ENCODE measurements around the gene VAV1. TPM values are rescaled to one million over a fixed set of nuclear protein-coding genes. Genes with fewer than 3 reads are reported as not detected.

Gene VAV1
- total and polyA plus RNA-seq, 2 donors (not counting 3 experiments of a cell fraction or from before 2014, with no cell fraction given), result not detected

GRCh38 chr19:6737284-6737872, 35.1 kb upstream of the VAV1 start, which contains the start of gene GPR108:
TSS of gene GPR108 (minus strand) at chr19:6737580. CDS start at chr19:6737576, 4 bp downstream.
- H3K4me2 ChIP-seq (ENCODE audit: insufficient read depth, low read length), result peak within 1 kb of the TSS; percentile 94
- peaks cover 46% of the 10 kb centered on the region for H3K4me1 ChIP-seq (ENCODE audit: control insufficient read depth, extremely low read depth, insufficient read depth, low read length)
- dilution Hi-C loops (cut with MboI; ENCODE audit: extremely low pct_ligation_motif_present, low sequenced_read_pairs), result no loop called here
- ChIA-PET POLR2A (interaction anchor here (1.1 kb wide), 1 partner anchor 126 kb away, joined by 3 read pairs; no protein-coding TSS in a partner anchor), CTCF (interaction anchor here (0.7 to 6.2 kb wide), 6 partner anchors 32 to 221 kb away, joined by 3 to 179 read pairs (median 10); no protein-coding TSS in a partner anchor)
- H3K9me1 ChIP-seq (replicated peaks; ENCODE audit: control insufficient read depth, extremely low read depth, insufficient read depth, low read length), result no peaks in the 10 kb centered on the region
- no peaks in the 10 kb centered on the region for H3K9me3 ChIP-seq (replicated peaks; ENCODE audit: control insufficient read depth, insufficient read depth, low read length)
- peak within 1 kb of the TSS; percentile 88 for H3K27ac ChIP-seq (ENCODE audit: insufficient read depth, low read depth, low read length)
- intact Hi-C loops (cut with micrococcal nuclease), result loop anchor here (5.0 to 10.0 kb wide), 5 partner anchors 63 to 365 kb away; partner anchors contain the start of genes ALKBH7, KHSRP, TNFSF14 and TNFSF9
- TF ChIP-seq POLR2A (IDR thresholded peaks at IDR 0.05; ENCODE audit: low read depth, low read length) (peak; percentile 51), POLR2AphosphoS5 (IDR thresholded peaks at IDR 0.05; ENCODE audit: insufficient read depth, low read depth, low read length) (peak; percentile 81), FOS (IDR thresholded peaks at IDR 0.05; ENCODE audit: borderline replicate concordance, insufficient read depth, low read length) (peak; percentile 10), EZH2 (IDR thresholded peaks at IDR 0.05; ENCODE audit: borderline replicate concordance, low read depth, low read length, severe bottlenecking) (no peak), MYC (IDR thresholded peaks at IDR 0.05; ENCODE audit: low read depth, low read length) (no peak), CTCF (IDR thresholded peaks at IDR 0.05; ENCODE audit: extremely low read depth in 1 of 2, insufficient read depth in 1 of 2, low read depth in 1 of 2, low read length in 2 of 2) (no peak), GATA2 (IDR thresholded peaks at IDR 0.05; ENCODE audit: insufficient read depth, insufficient read length, low read depth, low read length) (no peak), MAX (IDR thresholded peaks at IDR 0.05; ENCODE audit: insufficient read depth, insufficient read length) (no peak), JUN (IDR thresholded peaks at IDR 0.05; ENCODE audit: borderline replicate concordance, insufficient read depth, insufficient read length, low read depth) (no peak)
- DNase-seq (ENCODE audit: low read depth, low spot score) (peak; percentile 100), FAIRE-seq (peak; percentile 100)
- BruUV-seq (replicated peaks), result no TSS peak
- no peaks in the 10 kb centered on the region for H4K20me1 ChIP-seq (replicated peaks; ENCODE audit: control insufficient read depth, extremely low read depth, insufficient read depth, low read length)
- H3K36me3 ChIP-seq (ENCODE audit: control insufficient read depth in 2 of 2, extremely low read depth in 1 of 2, insufficient read depth in 2 of 2, low read length in 2 of 2), result no peaks in the 10 kb centered on the region
- H3K9ac ChIP-seq (replicated peaks; ENCODE audit: extremely low read depth, insufficient read depth, low read length), result peak within 1 kb of the TSS; percentile 89
- H3K4me3 ChIP-seq (replicated peaks in 1 of 3; ENCODE audit: insufficient read depth in 1 of 3, low read depth in 1 of 3, low read length in 3 of 3), result peak within 1 kb of the TSS; percentile 49 to 99 (median 95)
- peaks cover 25% of the 10 kb centered on the region for H3K79me2 ChIP-seq (ENCODE audit: control insufficient read depth, insufficient read depth, low read length)
- H2AFZ ChIP-seq (ENCODE audit: low read depth, low read length), result peak within 1 kb of the TSS; percentile 82
- H3K27me3 ChIP-seq (ENCODE audit: control insufficient read depth in 2 of 2, insufficient read depth in 2 of 2, low read length in 2 of 2), result no peaks in the 10 kb centered on the region
